HUES48 (cell line): ENCODE data around the gene CLHC1.

Experiments used
- H3K27ac ChIP-seq: one replicate; pipeline ENCODE4 v1.7.0; 2013; ENCODE audit warnings: low read depth, low read length, inconsistent platforms
- H3K27me3 ChIP-seq: 2 replicates; pipeline ENCODE4 v1.6.1; 2013; ENCODE audit warnings: mild to moderate bottlenecking, low read length; ENCODE audit not compliant: control insufficient read depth, insufficient read depth
- H3K36me3 ChIP-seq: 2 replicates; pipeline ENCODE4 v1.6.1; 2013; ENCODE audit warnings: low read length; ENCODE audit not compliant: control insufficient read depth, insufficient read depth
- H3K4me1 ChIP-seq: 2 replicates; pipeline ENCODE4 v1.6.1; 2013; ENCODE audit warnings: mild to moderate bottlenecking, low read length; ENCODE audit not compliant: control insufficient read depth, insufficient read depth
- H3K4me3 ChIP-seq: 2 replicates; pipeline ENCODE4 v1.5.1; 2013; ENCODE audit warnings: mild to moderate bottlenecking, low read depth, low read length
- H3K9ac ChIP-seq: 2 replicates; pipeline ENCODE4 v1.6.1; 2013; ENCODE audit warnings: mild to moderate bottlenecking, low read depth, low read length, moderate library complexity
- H3K9me3 ChIP-seq: 2 replicates; pipeline ENCODE4 v1.6.1; 2013; ENCODE audit warnings: low read length; ENCODE audit not compliant: control insufficient read depth, insufficient read depth

The CLHC1 gene

DNA sequence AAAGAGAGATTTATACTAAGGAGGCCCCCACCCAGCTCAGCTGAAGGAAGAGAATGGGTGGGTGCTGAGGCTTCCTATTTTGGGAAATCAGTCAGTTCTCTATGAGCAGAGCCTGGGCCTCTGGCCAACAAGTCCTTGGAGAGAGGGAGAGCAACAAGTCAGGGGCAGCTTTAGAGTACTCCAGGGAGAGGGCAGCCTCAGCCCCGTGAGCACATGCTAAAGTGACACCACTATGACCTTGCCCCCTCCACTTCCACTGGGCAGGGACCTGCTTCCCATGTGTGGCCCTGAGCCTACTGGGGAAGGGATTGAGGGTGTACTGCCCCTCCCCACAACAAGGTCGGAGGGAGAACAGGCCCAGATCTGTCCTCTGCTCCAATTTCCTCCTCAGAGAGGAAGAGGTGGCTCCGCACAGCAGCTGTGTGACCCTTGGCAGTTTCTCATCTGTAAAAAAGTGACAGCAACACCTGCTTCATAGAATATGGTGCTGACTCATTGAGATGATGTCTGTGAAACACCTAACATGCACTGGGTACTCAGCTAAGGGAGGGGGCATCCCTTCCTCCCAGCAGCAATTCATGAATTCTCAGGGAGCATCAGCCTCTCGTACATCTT is 72.9 kb downstream of the CLHC1 start:
- peaks cover 37% of the 10 kb centered on the region for H3K4me1 ChIP-seq
- no peaks in the 10 kb centered on the region for H3K36me3 ChIP-seq
- H3K27me3 ChIP-seq, result no peaks in the 10 kb centered on the region
- H3K9ac ChIP-seq, result no peak overlapping the region
- no peak overlapping the region for H3K27ac ChIP-seq
- no peaks in the 10 kb centered on the region for H3K9me3 ChIP-seq
- H3K4me3 ChIP-seq, result no peak overlapping the region

DNA sequence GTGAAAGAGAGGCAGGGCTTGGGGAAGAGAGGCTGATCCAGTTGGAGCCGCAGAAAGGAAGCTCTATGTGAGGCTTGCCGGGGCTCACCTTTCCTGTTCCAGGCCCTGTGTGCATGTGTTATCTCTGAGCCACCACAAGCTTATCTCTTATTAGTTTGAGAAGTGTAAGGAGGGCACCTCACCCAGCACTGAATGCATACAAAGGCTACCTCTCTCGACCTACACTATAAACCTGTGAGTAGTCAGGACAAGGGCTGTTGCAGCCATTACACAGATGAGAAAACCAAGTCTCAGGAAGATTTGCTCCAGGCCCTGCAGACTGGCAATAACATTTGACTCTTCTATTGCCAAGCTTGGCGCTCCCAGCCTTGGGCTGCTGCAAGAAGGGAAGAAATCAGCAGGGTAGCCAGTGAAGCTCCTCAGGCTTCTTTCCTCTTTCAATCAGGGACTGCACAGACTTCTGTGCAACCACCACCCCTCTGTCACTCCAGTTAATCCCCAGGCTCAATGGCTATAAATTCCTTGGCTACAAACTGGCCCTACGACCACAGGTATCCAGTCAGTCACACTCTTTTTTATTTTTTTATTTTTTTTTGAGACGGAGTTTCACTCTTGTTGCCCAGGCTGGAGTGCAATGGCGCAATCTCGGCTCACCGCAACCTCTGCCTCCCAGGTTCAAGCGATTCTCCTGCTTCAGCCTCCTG is 73.8 kb downstream of the CLHC1 start:
- Histone ChIP-seq H3K4me3 (no peak overlapping the region), H3K9me3 (no peaks in the 10 kb centered on the region), H3K36me3 (no peaks in the 10 kb centered on the region), H3K27ac (no peak overlapping the region), H3K27me3 (no peaks in the 10 kb centered on the region), H3K9ac (no peak overlapping the region), H3K4me1 (peaks cover 32% of the 10 kb centered on the region)

DNA sequence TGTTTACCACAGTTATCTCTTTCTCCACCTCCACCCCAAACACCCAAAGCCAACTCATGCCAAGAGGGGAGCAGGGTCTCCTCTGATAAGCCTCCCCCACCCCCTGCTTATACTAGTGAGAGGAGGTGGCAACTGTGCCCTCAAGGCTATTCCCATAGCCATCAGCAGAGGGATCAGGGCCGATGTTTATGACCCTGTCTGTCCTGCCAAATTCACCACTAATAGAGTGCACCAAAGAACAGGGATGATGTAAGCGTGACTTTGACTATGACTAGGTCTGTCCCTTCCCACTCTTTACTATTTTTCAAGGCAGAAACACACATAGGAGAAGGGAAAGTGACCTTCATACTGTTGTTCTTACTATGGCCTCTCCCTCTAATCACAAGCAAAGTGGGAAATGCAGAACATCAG is 74.6 kb downstream of the CLHC1 start:
- Histone ChIP-seq H3K27ac (no peak overlapping the region), H3K9me3 (no peaks in the 10 kb centered on the region), H3K27me3 (no peaks in the 10 kb centered on the region), H3K4me3 (no peak overlapping the region), H3K9ac (no peak overlapping the region), H3K36me3 (no peaks in the 10 kb centered on the region), H3K4me1 (peaks cover 25% of the 10 kb centered on the region)

DNA sequence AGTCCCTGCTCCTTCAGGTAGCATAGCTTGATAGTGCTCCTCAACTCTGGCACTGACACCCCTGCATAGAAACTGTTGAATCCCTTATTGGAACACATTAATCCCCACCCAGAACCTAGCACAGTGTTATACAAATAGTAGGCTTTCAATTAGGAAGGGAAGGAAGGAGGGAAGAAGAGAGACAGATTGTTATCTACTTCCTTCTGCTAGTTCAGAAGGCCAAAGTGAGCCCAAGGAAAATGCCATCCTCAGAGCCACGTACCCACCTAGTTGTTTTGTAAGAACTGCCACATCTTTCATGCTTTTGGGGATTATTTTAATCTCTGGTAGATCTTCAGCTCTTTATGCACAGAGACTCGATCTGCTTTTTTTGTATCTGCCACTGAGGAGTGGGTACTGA is 75.1 kb downstream of the CLHC1 start:
- H3K9me3 ChIP-seq, result no peaks in the 10 kb centered on the region
- H3K4me1 ChIP-seq, result peaks cover 21% of the 10 kb centered on the region
- no peaks in the 10 kb centered on the region for H3K36me3 ChIP-seq
- no peak overlapping the region for H3K9ac ChIP-seq
- no peak overlapping the region for H3K4me3 ChIP-seq
- no peak overlapping the region for H3K27ac ChIP-seq
- no peaks in the 10 kb centered on the region for H3K27me3 ChIP-seq

DNA sequence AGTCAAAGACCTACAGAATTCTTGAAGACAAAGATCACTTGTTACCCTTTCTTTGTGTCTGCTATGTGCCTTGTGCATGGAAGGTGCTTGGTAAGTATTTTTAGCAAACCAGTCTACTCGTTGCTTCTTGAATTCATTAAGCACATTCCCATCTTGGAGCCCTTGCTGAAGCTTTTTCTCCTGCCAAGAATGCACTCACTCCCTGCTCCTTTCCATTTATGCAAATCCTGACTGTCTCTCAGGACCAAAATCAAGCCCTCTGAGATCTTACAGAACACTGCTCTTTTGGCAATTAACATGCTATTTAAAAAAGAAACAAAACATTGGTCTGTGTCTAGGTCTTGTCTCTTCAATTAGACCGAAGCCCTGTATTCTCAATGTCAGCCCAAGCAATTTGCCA is 75.8 kb downstream of the CLHC1 start:
- Histone ChIP-seq H3K4me1 (peaks cover 16% of the 10 kb centered on the region), H3K27ac (no peak overlapping the region), H3K36me3 (no peaks in the 10 kb centered on the region), H3K9me3 (no peaks in the 10 kb centered on the region), H3K9ac (no peak overlapping the region), H3K27me3 (no peaks in the 10 kb centered on the region), H3K4me3 (no peak overlapping the region)

DNA sequence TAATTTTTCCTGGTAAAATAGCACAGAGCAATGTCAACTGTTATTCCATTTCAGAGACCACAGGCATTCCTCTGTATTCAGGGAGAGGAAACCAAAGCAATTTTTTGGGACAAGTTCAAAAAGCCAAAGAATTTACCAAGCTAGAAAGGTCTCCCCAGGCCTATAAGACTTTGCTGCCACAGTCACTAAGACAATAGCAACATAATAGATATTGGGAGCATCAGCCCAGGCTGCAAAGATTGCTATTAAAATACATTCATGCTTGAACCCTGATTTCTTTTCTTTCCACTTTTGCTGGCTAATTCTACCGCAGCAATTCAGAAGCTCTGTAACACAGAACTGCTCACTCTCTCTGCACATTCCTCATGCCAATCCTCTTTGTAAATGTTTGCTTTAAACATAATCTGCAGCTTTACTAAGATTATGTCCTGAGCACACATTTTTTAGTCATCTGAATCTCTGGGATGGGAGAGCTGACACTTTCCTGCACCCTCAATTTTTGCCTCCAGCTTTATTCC is 76.3 kb downstream of the CLHC1 start:
- Histone ChIP-seq H3K36me3 (no peaks in the 10 kb centered on the region), H3K4me1 (peaks cover 16% of the 10 kb centered on the region), H3K9me3 (no peaks in the 10 kb centered on the region), H3K9ac (no peak overlapping the region), H3K27ac (no peak overlapping the region), H3K27me3 (no peaks in the 10 kb centered on the region), H3K4me3 (no peak overlapping the region)

DNA sequence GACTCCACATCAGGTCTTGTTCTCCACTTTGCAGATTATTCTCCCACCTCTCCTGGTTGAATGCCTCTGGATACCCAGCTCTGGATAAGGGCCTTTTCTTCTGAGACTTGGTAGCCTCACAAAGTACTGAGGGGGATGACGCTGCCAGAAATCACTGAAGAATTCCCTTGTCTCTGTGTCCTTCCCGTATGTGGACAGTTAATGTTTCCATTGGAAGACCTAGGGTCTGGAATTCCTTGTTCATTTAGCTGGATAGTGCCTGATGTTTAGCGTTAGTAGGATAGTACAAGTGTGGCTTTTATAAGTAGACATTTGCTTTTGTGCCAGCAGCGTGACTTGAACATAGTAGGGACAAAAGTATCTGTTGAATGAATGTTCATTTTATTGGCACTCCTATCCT is 76.9 kb downstream of the CLHC1 start:
- no peak overlapping the region for H3K27ac ChIP-seq

DNA sequence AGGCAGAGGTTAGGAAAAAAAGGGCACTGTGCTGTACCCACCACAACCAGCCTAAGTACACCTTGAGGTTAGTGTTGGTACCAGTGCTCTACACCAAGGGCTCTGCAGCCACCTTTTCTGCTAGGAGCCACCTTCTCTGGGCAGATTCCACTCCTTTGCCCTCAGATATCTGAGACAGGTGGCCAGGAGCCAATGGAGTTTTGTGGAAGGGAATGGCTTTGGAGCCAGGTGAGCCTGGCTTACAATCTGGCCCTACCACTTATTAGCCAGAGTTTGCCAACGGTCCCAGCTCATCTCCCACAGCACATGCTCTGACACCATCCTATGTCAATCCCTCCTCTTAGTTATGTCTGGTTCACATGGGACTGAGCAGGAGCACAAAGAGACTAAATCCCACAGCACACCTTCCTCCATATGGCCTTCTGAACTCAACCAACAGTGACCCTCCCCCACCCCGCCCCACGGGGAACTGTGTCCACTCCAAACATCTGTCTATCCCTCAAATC is 77.5 kb downstream of the CLHC1 start:
- Histone ChIP-seq H3K36me3 (no peaks in the 10 kb centered on the region), H3K27me3 (no peaks in the 10 kb centered on the region), H3K4me1 (peaks cover 16% of the 10 kb centered on the region), H3K27ac (no peak overlapping the region), H3K9ac (no peak overlapping the region), H3K9me3 (no peaks in the 10 kb centered on the region), H3K4me3 (no peak overlapping the region)

More for the DNA sequence above, 76.9 kb downstream of the CLHC1 start:
- H3K4me3 ChIP-seq, result no peak overlapping the region
- no peaks in the 10 kb centered on the region for H3K36me3 ChIP-seq
- H3K9me3 ChIP-seq, result no peaks in the 10 kb centered on the region
- H3K27me3 ChIP-seq, result no peaks in the 10 kb centered on the region
- peaks cover 16% of the 10 kb centered on the region for H3K4me1 ChIP-seq
- H3K9ac ChIP-seq, result no peak overlapping the region

DNA sequence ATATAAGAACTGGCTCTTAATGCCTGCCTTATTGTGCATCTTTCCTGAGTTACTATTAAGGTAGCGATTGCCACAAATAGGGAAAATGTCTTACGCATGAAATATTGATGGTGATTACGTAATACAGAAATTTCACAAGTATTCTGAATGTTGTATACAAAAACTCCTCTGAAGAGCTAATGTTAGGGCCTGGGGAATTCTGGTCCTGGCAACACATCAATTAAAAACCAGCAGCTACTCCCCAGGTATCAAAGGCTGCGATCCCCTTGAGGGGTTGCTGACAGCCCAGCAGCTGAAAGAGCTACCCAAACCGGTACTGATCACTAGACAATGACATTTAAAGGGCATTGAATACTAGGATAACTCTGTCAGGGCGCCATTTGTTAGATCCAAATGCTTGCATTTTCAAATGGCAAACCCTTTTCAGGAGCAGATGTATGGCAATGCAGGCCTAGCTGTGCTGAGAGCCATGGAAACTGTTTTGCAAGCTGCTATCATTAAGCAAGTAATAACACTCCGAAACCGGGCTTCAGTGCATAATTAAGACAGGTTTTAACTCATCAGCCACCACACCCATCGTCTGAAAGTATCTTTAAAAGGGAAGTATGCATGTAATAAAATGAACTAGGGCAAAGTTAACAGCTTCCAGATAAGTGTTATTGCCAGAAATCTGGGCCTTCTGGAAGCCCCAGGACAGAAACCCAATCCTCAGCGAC is 78.4 kb downstream of the CLHC1 start:
- no peaks in the 10 kb centered on the region for H3K9me3 ChIP-seq
- H3K9ac ChIP-seq, result no peak overlapping the region
- no peaks in the 10 kb centered on the region for H3K36me3 ChIP-seq
- no peak overlapping the region for H3K27ac ChIP-seq
- H3K4me1 ChIP-seq, result peaks cover 16% of the 10 kb centered on the region
- H3K4me3 ChIP-seq, result no peak overlapping the region
- no peaks in the 10 kb centered on the region for H3K27me3 ChIP-seq

DNA sequence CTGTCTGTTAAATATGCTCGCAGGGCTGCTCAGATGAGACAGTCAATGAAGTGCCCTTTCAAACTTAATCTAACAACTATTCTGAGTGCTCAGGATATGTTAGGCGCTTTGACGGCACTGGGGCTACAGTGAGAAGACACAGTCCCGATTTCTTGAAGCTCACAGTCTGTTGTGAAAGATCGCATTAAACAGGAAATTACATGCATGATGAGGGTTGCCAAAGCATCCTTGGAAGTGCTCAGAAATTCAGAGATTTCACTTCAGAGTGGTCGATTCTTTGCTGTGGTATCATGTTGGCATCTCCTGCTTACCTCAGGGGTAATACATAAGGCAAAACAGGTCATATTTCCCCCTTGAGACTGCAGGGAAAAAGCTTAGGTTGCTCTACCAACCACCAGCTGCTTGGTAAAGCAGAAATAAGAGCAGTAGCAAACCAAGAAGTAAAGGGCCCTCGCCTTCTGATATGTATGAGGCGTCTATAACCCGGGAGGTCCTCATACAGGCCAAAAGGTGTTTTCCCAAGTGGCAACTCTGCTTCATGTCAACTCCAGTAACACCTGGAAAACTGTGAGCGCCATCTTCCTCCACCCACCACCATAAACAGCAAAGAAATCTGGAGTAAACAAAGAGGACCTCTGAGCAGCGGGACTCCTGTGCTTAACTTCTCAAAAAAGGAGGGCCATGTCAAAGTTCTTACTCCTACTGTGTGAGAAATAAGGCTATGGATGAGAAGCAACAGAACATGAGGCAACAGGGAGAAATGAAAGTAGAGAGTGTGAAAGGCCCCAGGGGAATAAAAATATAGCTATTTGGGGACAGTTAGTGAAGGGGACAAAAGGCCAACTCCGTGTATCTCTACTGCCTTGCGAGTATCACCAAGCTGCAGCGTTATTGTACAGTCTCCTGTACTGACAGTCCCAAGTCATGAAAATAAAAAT is 79.3 kb downstream of the CLHC1 start:
- Histone ChIP-seq H3K9me3 (no peaks in the 10 kb centered on the region), H3K9ac (no peak overlapping the region), H3K27me3 (no peaks in the 10 kb centered on the region), H3K4me1 (peaks cover 16% of the 10 kb centered on the region), H3K36me3 (no peaks in the 10 kb centered on the region), H3K4me3 (no peak overlapping the region), H3K27ac (no peak overlapping the region)
